Metanephros (tissue), 1 donor: ENCODE measurements around the gene FATE1. TPM values are rescaled to one million over a fixed set of nuclear protein-coding genes. Genes with fewer than 3 reads are reported as not detected.

Experiments used
- total RNA-seq: library from RNA; depleted of rRNA; stranded (reverse); fragments of >200 nt; gene quantifications from one replicate; pipeline ENCODE4 v1.2.3, GENCODE V29; 2014

FATE1 gene, protein sequence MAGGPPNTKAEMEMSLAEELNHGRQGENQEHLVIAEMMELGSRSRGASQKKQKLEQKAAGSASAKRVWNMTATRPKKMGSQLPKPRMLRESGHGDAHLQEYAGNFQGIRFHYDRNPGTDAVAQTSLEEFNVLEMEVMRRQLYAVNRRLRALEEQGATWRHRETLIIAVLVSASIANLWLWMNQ
- 0.29 TPM for total RNA-seq

DNA sequence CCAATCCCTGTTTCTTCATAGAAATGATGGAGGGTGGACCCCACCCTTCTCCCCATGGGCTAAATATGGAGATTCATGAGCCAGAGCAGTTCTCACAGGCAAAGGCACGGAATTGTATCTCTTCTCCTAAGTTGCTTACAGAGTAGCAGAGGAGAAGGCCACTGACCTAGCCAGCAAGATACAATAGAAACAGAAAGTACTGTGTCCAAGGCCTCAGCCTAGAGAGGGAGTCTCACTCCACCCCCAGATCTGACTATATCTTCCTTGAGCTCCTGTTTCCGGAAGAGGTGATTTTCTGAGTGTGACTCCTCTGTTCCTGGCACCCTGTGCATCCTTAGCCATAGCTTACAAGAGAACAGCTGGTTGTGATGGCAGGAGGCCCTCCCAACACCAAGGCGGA, at the start of gene FATE1:
Gene FATE1 (plus strand): TSS at position 284 of the 400 bp plus-strand sequence. CDS start 85 bp downstream, at position 369.

DNA sequence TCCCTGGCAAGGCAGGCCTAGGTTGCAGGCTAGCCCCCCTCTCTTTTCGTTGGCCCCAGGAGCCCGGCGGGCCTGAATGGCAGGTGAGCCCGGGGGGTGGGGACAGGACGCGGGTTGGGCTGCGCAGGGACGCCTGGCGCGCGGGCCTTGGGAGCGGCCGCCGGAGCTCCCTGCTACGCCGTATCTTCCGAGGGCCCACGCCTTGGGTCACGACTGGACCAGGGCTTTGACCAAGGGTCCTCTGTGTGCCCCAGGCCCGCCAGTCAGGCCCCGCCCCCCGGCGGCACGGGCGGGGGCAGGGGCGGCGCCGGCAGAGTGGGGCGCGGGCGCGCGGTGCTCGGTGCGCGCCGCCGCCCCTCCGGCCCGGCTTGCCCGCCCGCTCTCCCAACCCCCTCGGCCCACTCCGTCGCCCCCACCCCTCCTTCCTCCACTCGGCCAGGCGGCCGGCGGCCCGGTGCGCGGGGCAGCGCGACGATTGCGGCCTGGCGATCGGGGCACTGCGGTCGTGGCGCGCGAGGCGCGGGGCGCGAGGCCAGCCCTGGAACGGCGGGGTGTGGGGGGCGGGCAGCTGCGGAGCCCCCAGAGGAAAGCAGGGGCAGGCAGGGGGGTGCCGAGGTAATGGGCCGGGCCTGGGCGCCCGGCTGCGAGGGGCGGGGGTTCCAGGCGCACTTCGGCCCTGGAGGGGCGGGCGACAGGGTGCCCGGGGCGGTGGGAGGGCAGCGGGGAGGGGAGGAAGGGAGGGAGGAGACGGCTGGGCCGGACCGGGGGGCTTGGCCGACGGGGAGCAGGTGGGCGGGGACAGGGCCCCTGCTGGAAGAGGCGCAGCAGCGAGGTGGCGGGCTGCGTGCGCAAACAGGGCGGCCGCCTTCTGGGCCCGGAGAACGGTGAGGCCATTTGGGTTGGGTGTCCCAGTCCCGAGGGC, 20.9 kb upstream of the FATE1 start, which contains the start of gene PRRG3:
Gene PRRG3 (plus strand): TSS at position 798 of the 922 bp plus-strand sequence. CDS start 3,357 bp downstream, outside the sequence.

DNA sequence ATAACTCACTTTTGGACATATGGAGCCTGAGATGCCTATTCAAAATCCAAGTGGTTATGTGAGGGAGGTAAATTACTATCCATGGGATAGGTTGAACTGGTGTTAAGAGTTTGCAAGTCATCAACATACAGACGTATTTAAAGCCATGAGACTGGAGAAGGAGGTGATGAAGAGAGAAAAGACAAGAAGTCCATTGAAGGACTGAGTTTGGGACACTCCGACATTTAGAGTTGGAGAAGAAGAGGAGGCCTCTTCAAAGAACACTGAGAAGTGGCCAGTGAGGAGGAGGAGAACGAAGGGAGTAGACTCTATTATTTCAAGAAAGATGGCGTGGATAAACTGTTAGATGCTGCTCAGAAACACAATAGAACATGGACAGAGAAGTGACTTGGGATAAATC, 18.6 kb downstream of the FATE1 start, which contains the start of gene CNGA2:
Gene CNGA2 (plus strand): TSS at position 301 of the 400 bp plus-strand sequence. CDS start 3,738 bp downstream, outside the sequence.

Other genes starting within 250 kb of the FATE1 start
- not detected for gene PASD1, start 152.4 kb upstream of the FATE1 start, total RNA-seq
- gene PRRG3, start 20.6 kb upstream of the FATE1 start, total RNA-seq = 6.1 TPM
- not detected for gene CNGA2, start 18.7 kb downstream of the FATE1 start, total RNA-seq
- gene MAGEA4, start 196.9 kb downstream of the FATE1 start, total RNA-seq = not detected